Measurements from ENCODE around the gene C4BPA. TPM values are rescaled to one million over a fixed set of nuclear protein-coding genes. Genes with fewer than 3 reads are reported as not detected.

The C4BPA gene
- total and polyA plus RNA-seq, 9 of the 15 experiments (the other 6 are each of a cell fraction or from before 2014, with no cell fraction given): 0.04 to 0.22 (median 0.11) TPM; not detected in 3

DNA sequence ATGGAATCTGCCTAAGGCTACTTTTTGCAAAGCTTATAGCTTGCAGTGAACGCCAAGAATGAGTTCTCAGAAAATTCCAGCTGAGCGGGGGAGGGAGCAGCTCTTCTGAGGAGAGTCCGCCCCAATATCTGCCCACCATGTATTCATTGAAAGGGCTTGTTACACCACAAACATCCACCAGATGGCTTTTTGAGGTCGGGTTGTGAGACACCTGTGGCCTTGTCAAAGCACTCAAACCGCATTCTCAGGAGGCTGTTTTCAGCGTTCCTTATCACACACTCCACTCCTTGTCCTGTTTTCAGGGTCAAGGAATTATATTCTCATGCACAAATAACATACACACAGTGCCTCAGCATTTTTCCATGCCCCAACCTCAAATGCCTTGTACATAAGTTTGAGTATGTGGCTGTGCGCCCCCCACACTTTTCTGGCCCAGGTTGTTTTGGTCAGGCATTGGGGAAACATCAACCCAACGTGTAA lies 19.3 kb upstream of the C4BPA start (continued):
- TF ChIP-seq HDAC3 (IDR thresholded peaks at IDR 0.05; ENCODE audit: borderline replicate concordance, partially characterized antibody) (no peak), BRD9 (IDR thresholded peaks at IDR 0.05; ENCODE audit: low read depth, partially characterized antibody) (peak; percentile 35), NR2C1 (IDR thresholded peaks at IDR 0.05) (no peak; the same call in 1 of the 2 replicates), NR2C1 (tag; IDR thresholded peaks at IDR 0.05) (peak; percentile 65; the same call in 1 of the 2 replicates), POU5F1 (IDR thresholded peaks at IDR 0.05; ENCODE audit: borderline replicate concordance, low read depth, low read length, partially characterized antibody) (no peak), PTBP1 (IDR thresholded peaks at IDR 0.05; ENCODE audit: low read depth, low read length) (no peak), ERF (CRISPR knock-in tag; IDR thresholded peaks at IDR 0.05) (no peak), ZFP91 (CRISPR knock-in tag; IDR thresholded peaks at IDR 0.05) (no peak), POLR3G (IDR thresholded peaks at IDR 0.05; ENCODE audit: extremely low read depth, insufficient read length, insufficient replicate concordance) (no peak), TAF9B (IDR thresholded peaks at IDR 0.05; ENCODE audit: partially characterized antibody) (no peak), ZNF583 (CRISPR knock-in tag; IDR thresholded peaks at IDR 0.05) (no peak), TCF7 (IDR thresholded peaks at IDR 0.05; ENCODE audit: borderline replicate concordance) (peak; percentile 58; the same call in 1 of the 2 replicates), ZNF778 (CRISPR knock-in tag; IDR thresholded peaks at IDR 0.05) (no peak)
- TF ChIP-seq, protein P1, sequence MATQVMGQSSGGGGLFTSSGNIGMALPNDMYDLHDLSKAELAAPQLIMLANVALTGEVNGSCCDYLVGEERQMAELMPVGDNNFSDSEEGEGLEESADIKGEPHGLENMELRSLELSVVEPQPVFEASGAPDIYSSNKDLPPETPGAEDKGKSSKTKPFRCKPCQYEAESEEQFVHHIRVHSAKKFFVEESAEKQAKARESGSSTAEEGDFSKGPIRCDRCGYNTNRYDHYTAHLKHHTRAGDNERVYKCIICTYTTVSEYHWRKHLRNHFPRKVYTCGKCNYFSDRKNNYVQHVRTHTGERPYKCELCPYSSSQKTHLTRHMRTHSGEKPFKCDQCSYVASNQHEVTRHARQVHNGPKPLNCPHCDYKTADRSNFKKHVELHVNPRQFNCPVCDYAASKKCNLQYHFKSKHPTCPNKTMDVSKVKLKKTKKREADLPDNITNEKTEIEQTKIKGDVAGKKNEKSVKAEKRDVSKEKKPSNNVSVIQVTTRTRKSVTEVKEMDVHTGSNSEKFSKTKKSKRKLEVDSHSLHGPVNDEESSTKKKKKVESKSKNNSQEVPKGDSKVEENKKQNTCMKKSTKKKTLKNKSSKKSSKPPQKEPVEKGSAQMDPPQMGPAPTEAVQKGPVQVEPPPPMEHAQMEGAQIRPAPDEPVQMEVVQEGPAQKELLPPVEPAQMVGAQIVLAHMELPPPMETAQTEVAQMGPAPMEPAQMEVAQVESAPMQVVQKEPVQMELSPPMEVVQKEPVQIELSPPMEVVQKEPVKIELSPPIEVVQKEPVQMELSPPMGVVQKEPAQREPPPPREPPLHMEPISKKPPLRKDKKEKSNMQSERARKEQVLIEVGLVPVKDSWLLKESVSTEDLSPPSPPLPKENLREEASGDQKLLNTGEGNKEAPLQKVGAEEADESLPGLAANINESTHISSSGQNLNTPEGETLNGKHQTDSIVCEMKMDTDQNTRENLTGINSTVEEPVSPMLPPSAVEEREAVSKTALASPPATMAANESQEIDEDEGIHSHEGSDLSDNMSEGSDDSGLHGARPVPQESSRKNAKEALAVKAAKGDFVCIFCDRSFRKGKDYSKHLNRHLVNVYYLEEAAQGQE (IDR thresholded peaks at IDR 0.05; ENCODE audit: borderline replicate concordance): peak; percentile 95
- TF ChIP-seq, protein P1 (CRISPR knock-in tag; IDR thresholded peaks at IDR 0.05; ENCODE audit: low read depth): no peak
- TF ChIP-seq, protein P2, sequence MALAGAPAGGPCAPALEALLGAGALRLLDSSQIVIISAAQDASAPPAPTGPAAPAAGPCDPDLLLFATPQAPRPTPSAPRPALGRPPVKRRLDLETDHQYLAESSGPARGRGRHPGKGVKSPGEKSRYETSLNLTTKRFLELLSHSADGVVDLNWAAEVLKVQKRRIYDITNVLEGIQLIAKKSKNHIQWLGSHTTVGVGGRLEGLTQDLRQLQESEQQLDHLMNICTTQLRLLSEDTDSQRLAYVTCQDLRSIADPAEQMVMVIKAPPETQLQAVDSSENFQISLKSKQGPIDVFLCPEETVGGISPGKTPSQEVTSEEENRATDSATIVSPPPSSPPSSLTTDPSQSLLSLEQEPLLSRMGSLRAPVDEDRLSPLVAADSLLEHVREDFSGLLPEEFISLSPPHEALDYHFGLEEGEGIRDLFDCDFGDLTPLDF (CRISPR knock-in tag; IDR thresholded peaks at IDR 0.05): no peak
- TF ChIP-seq, protein P3, sequence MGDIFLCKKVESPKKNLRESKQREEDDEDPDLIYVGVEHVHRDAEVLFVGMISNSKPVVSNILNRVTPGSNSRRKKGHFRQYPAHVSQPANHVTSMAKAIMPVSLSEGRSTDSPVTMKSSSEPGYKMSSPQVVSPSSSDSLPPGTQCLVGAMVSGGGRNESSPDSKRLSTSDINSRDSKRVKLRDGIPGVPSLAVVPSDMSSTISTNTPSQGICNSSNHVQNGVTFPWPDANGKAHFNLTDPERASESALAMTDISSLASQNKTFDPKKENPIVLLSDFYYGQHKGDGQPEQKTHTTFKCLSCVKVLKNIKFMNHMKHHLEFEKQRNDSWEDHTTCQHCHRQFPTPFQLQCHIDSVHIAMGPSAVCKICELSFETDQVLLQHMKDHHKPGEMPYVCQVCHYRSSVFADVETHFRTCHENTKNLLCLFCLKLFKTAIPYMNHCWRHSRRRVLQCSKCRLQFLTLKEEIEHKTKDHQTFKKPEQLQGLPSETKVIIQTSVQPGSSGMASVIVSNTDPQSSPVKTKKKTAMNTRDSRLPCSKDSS (IDR thresholded peaks at IDR 0.05; ENCODE audit: low read depth, partially characterized antibody): no peak

All from K562 (cell line).